ENCODE data around the gene VSTM2L.

VSTM2L gene

DNA sequence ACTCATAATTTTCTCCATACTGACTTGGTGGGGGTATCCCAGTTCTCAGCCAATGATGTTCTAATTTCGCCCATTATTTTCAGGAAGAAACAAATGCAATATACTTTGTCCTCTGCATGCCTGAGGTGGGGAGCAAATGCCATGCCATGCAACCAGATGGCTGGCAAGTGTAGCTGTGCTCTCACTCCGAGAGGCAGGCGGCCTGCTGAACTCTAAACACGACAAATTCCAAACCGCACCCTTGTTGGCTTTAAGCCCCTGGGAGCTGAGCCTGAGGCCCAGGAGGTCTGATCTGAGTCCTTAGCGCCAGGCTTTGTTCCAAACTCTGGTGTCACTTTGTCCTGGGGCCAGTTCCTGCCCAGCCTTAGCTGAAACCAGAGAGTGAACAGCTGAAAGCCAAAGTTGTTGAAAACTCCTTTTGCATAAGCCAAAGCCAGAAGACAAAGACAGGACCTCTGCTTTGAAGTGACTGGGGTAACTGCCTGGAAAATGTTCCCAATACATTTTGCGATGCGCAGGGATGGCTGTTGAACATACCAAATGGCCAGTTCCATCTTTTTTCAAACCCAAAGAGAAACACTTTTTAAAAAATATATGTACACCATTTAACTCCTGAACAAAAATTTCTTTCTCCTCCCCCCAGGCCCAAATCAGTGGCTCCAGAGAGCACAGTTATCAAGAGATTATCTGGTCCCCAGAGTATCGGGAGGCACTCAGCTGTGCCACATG, 84.1 kb downstream of the VSTM2L start:
- no peaks in the 10 kb centered on the region for H3K9me3 Mint-ChIP-seq
- H3K36me3 Mint-ChIP-seq (ENCODE audit: insufficient read depth), result peaks cover 20% of the 10 kb centered on the region
- ATAC-seq (replicated peaks) (no peak), DNase-seq (no peak)
- H3K27ac Mint-ChIP-seq, result no peak overlapping the region
- H3K4me1 Mint-ChIP-seq (ENCODE audit: low read depth in 2 of 2), result peaks cover 19 to 22% of the 10 kb centered on the region in 2 donors
- no peak overlapping the region for H3K4me3 Mint-ChIP-seq
- no peaks in the 10 kb centered on the region for H3K27me3 Mint-ChIP-seq

DNA sequence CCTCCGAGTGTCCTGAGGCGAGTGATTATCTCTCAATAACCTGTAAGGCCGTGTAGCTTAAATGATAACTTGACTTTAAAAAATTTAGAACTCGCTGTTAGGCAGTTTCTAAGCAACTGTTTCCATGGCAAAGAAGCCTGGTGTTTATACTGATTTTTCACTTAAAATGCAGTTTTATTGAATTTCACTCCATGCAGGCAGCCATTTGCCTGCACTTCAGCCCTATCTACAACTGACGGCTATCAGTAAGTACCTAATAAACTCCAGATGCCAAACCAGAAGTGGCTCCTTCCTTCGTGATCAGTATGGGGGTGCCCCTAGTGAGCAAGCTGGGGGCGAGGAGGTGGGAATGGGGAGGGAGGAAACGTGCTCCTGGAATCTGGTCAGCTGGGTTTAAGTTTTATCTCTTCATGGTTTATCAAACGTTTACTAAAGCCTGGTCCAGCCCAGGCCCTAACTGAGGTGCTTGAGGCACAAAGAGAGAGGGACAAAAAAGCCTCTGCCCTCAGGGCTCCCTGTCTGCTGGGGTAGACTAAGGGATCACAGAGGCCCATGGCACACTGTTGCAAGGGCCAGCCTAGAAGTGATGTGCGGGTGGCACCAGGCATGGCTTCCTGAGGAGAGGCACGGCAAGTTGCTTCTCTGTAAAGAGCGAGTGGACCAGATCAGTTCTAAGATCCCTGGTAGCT, 84.8 kb downstream of the VSTM2L start:
- peaks cover 15% of the 10 kb centered on the region for H3K36me3 Mint-ChIP-seq (ENCODE audit: insufficient read depth)
- DNase-seq, result no peak
- no peaks in the 10 kb centered on the region for H3K9me3 Mint-ChIP-seq
- H3K4me3 Mint-ChIP-seq, result no peak overlapping the region
- H3K27me3 Mint-ChIP-seq, result no peaks in the 10 kb centered on the region
- H3K4me1 Mint-ChIP-seq (ENCODE audit: low read depth in 2 of 2), result peaks cover 19 to 24% of the 10 kb centered on the region in 2 donors
- peak overlapping the region in 1 of 2 donors; percentile 55 for H3K27ac Mint-ChIP-seq
- no peak for ATAC-seq (replicated peaks)

DNA sequence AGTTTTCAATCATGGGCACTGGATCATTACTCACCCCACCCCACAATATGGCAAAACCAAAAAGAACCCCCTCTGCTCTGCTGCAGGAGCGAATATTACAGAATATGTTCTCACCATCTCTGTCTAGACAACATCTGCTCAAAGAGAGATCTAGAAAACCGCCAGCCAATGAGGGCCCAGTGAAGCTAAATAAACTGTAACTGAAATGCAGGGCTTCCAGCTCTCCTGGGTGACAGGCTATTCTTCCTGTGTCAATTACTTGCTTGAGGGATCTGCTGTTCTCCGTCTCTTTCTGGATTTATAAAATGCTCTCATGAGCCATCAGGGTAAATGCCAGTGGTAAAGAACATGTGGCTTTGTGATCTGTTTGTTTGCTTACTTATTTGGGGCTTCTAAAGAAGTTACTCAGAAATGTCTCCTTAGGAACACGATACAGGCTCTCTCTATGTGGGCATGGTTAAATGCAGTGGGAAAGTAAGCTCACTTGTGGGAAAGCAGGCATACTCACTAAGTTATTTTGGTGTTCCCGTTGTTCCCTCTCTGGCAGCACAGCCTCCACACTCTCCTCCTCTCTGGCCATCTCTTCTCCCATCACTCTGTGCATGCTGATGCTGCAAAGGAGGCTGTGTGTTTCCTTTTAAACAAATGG, 85.5 kb downstream of the VSTM2L start:
- ATAC-seq (replicated peaks) (no peak), DNase-seq (no peak)
- no peaks in the 10 kb centered on the region for H3K27me3 Mint-ChIP-seq
- H3K4me1 Mint-ChIP-seq (ENCODE audit: low read depth in 2 of 2), result peaks cover 19 to 24% of the 10 kb centered on the region in 2 donors
- peak overlapping the region in 1 of 2 donors; percentile 55 for H3K27ac Mint-ChIP-seq
- H3K4me3 Mint-ChIP-seq, result no peak overlapping the region
- peaks cover 15% of the 10 kb centered on the region for H3K36me3 Mint-ChIP-seq (ENCODE audit: insufficient read depth)
- H3K9me3 Mint-ChIP-seq, result no peaks in the 10 kb centered on the region

DNA sequence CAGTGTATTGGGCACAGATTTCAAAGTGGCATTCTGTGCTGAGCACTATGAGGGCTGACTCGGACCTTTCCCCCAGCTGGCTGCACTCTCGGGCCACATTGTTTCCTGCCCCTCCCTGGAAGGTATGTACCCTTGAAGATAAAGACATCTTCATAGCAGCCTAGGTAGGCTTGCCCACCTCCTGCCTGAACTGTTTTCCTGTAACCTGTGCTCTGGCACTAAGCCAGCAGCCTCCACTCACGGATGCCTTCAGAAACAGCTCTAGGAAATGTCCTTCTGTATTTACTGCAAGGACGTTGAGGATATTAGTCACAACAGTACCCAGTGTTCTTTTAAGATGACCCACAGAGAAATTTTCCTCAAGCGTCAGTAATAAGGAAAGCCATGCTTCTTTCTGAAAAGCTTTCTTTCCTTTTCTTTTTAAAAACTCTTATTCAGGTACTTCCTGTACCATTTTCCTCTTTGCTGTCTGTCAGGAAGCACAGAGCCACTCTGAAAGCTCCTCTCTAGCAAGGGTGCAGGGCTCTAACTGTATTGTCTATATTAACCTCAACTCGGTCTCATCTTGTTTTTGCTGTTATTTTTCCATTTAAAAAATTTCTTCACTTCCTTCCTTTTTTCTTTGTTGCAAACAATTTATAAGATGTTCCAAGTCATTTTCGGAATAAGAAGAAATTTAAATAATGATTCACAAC, 86.8 kb downstream of the VSTM2L start:
- peaks cover 15% of the 10 kb centered on the region for H3K36me3 Mint-ChIP-seq (ENCODE audit: insufficient read depth)
- H3K27ac Mint-ChIP-seq, result peak overlapping the region; percentile 94 to 96
- H3K9me3 Mint-ChIP-seq, result no peaks in the 10 kb centered on the region
- H3K4me3 Mint-ChIP-seq, result peak overlapping the region; percentile 33 to 66
- no peak for ATAC-seq (replicated peaks)
- no peaks in the 10 kb centered on the region for H3K27me3 Mint-ChIP-seq
- H3K4me1 Mint-ChIP-seq (ENCODE audit: low read depth in 2 of 2), result peaks cover 19 to 24% of the 10 kb centered on the region in 2 donors
- DNase-seq, result no peak

DNA sequence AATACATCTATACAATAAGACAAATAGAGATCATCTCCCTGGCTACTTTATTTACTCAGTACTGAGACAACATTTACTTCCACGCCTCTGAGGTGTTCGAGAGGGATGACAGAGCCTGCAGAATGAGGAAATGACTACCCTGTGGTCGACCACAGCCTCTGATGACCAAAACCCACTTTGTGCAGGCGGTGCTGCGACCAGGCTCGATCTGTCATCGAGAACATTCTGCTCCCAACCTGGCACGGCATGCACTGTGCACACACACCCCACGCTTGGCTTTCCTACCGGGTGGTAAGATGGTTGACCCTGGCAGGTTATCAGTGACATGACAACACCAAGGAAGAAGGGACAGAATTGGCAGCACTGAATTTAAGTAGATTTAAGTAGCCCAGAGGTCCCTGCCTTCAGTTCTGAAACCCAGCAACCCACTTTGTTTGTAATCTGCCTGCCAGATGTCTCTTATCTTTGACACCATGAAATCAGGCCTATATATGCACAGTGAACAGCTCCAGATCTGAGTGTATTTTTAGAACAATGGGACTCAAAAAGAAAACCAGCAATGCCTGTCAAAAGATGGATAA, 87.7 kb downstream of the VSTM2L start:
- ATAC-seq (replicated peaks), result peak; percentile 94

DNA sequence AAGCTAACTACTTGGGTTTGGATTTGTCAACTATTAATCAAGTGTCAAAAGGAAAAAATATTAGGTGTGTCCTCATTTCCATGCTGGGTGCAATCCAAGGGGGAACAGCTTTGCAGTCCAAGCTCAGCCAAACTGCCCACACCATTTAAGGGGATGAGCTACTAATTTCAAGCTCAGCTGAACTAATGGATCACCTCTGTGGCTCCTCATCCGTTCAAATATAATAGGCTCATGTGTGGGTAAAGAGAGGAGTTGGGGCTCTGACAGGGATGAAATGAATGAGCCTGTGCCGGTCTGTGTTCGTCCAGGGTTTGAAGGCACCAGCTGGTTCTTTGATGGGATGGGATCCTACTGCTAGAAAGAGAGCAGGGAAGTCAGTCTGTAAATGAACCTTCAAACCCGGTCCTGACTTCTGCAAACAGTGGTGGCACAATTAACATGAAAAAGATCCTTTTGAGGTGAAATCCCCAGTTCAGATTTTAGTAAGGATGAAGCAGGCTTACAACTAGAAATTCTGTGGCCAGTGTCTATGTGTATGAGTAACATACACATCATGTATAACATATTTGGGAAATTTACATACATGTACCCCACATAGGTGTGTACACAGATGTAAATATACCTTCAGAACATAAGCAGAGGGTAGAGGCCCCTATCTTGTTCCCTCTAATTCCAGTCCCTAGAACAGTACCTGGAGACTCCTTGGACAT, 88.4 kb downstream of the VSTM2L start:
- no peak for ATAC-seq (replicated peaks)
- H3K36me3 Mint-ChIP-seq (ENCODE audit: insufficient read depth), result peaks cover 22% of the 10 kb centered on the region
- no peaks in the 10 kb centered on the region for H3K9me3 Mint-ChIP-seq
- H3K4me1 Mint-ChIP-seq (ENCODE audit: low read depth in 2 of 2), result peaks cover 19 to 24% of the 10 kb centered on the region in 2 donors
- peak overlapping the region in 1 of 2 donors; percentile 66 for H3K4me3 Mint-ChIP-seq
- no peaks in the 10 kb centered on the region for H3K27me3 Mint-ChIP-seq
- DNase-seq, result no peak
- peak overlapping the region; percentile 94 to 96 for H3K27ac Mint-ChIP-seq

More for the DNA sequence above, 87.7 kb downstream of the VSTM2L start:
- Mint-ChIP-seq H3K27me3 (no peaks in the 10 kb centered on the region), H3K27ac (peak overlapping the region; percentile 94 to 96), H3K9me3 (no peaks in the 10 kb centered on the region), H3K36me3 (ENCODE audit: insufficient read depth) (peaks cover 15% of the 10 kb centered on the region), H3K4me3 (peak overlapping the region; percentile 33 to 66), H3K4me1 (ENCODE audit: low read depth in 2 of 2) (peaks cover 19 to 24% of the 10 kb centered on the region in 2 donors)
- DNase-seq, result peak; percentile 38 to 53 (median 46)

DNA sequence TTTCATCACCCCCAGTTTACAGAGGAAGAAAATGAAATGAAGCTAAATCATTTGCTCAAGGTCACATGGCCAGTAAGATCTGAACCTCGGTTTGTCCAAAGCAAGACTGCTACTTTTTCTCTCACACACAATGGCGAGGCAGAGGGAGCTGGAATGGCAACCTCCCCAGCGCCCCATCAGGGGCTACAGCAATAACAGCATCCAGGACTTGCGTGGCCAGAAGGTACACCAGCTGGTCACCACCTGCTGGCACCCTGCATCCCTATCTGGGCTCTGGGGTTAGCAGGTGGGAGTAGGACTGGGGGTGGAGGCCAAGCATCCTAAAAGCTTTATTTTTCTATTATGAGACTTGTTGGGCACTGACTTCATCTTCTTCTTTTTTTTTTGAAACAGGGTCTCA, 89.0 kb downstream of the VSTM2L start:
- DNase-seq, result no peak
- Mint-ChIP-seq H3K27ac (peak overlapping the region; percentile 69 to 96), H3K9me3 (no peaks in the 10 kb centered on the region), H3K27me3 (no peaks in the 10 kb centered on the region), H3K4me3 (no peak overlapping the region), H3K36me3 (ENCODE audit: insufficient read depth) (peaks cover 23% of the 10 kb centered on the region), H3K4me1 (ENCODE audit: low read depth in 2 of 2) (peaks cover 19 to 24% of the 10 kb centered on the region in 2 donors)
- no peak for ATAC-seq (replicated peaks)

DNA sequence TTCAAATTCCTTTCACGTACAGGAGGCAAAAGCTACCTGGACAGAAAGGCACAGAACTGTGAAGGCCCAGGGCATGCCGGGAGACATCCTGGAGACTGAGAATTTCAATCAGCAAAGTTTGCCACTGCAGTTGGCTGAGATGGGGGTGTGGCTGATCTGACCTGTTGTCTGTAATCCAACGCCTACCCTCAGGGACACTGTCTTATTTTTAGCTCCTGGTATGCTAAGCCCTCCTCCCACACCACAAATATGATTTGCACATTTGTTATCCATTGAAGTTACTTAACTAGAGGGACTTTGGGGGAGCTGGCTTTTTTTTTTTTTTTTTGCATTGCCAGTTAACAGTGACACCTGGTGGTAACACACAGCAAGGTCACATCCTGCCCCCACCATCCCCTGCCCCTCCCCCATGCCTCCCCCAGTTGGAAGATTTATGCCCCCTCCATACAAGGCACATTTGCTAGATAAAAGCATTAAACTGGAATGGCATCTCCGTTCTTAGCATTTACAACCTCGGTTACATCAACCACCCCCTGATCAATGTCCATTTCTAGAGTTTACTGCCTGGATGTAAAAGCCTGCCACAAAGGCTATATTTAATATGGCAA, 90.0 kb downstream of the VSTM2L start:
- Mint-ChIP-seq H3K27ac (peak overlapping the region in 1 of 2 donors; percentile 69), H3K36me3 (ENCODE audit: insufficient read depth) (peaks cover 28% of the 10 kb centered on the region), H3K9me3 (no peaks in the 10 kb centered on the region), H3K27me3 (no peaks in the 10 kb centered on the region), H3K4me3 (no peak overlapping the region), H3K4me1 (ENCODE audit: low read depth in 2 of 2) (peaks cover 19 to 24% of the 10 kb centered on the region in 2 donors)
- peak in 2 of 3 experiments; percentile 2 to 5 for DNase-seq
- no peak for ATAC-seq (replicated peaks)

DNA sequence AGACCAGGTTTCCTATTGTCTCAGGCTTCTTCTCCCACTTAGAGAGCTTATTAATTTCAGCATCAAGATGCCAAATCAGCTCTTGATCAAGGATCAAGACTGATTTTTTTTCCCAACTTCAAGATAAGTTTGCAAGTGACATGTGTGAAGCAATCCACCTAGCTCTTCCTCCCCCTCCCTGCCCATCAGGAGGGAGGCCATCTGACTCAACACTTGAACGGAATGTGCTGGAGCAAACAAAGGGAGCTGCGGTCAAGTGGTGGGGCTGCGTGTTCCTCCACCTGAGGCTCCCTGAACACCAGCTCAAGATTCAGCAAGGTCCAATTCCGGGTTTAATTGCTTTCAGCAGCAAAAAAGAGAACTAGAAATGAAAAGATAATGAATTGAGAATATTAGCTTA, 91.6 kb downstream of the VSTM2L start:
- DNase-seq, result no peak
- no peak for ATAC-seq (replicated peaks)
- H3K27ac Mint-ChIP-seq, result peak overlapping the region in 1 of 2 donors; percentile 76
- H3K9me3 Mint-ChIP-seq, result no peaks in the 10 kb centered on the region
- peaks cover 38% of the 10 kb centered on the region for H3K36me3 Mint-ChIP-seq (ENCODE audit: insufficient read depth)
- no peaks in the 10 kb centered on the region for H3K27me3 Mint-ChIP-seq
- no peak overlapping the region for H3K4me3 Mint-ChIP-seq
- peaks cover 19 to 22% of the 10 kb centered on the region in 2 donors for H3K4me1 Mint-ChIP-seq (ENCODE audit: low read depth in 2 of 2)

Data from effector memory CD8-positive, alpha-beta T cell (primary cell).